Bone marrow (tissue), 2 donors: ENCODE results near the gene LGI2.

ENCODE experiments used
- DNase-seq, 2 donors: peaks; one replicate each; lab custom pipeline; 2025; lab: John Stamatoyannopoulos, UW

Gene LGI2

GRCh38 chr4:24995346-24995919 lies 35.3 kb downstream of the LGI2 start:
- DNase-seq = no peak

- DNase-seq = no peak
Observed at GRCh38 chr4:24993551-24994080, 37.1 kb downstream of the LGI2 start.

DNA sequence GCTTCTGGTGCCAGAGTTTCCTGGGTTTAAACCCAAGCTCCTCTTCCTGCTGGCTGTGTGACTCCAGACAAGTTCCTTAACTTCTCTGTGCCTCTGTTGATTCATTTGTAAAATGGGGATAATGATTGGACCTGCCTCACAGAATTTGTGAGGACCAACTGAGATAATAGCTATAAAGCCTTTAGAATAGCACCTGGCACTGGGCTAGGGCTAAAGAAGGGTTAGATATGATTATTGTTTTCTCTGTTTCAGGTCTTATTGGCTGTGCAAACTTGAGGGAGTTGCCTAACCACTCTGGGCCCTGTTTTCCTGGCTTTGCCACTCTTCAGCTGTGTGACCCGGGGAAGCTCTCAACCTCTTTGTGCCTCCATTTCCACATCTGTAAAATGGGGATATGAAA lies 37.8 kb downstream of the LGI2 start:
- DNase-seq = no peak

GRCh38 chr4:24991015-24991414 lies 39.7 kb downstream of the LGI2 start:
- no peak for DNase-seq

GRCh38 chr4:24989327-24989726 lies 41.4 kb downstream of the LGI2 start:
- DNase-seq = no peak

DNA sequence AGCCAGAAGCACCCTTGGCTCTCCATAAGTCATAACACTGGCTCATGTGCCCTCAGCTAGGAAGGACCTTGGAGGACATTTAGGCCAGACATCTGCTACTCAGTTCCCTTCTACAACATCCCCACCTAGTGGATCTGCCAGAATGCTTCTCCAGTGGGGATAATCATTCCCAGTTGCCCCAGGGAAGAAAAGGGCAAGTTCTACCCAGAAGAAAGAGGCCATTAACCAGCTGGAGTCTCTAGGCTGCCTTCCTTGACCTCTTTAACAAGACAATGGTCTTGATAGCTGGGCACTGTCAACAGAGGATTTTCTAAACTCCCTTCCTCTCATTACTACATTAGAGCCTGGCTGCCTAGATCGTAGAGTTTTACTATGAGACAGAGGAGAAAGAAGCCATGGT lies 42.0 kb downstream of the LGI2 start:
- peak in 1 of 2 donors; percentile 15 for DNase-seq

DNA sequence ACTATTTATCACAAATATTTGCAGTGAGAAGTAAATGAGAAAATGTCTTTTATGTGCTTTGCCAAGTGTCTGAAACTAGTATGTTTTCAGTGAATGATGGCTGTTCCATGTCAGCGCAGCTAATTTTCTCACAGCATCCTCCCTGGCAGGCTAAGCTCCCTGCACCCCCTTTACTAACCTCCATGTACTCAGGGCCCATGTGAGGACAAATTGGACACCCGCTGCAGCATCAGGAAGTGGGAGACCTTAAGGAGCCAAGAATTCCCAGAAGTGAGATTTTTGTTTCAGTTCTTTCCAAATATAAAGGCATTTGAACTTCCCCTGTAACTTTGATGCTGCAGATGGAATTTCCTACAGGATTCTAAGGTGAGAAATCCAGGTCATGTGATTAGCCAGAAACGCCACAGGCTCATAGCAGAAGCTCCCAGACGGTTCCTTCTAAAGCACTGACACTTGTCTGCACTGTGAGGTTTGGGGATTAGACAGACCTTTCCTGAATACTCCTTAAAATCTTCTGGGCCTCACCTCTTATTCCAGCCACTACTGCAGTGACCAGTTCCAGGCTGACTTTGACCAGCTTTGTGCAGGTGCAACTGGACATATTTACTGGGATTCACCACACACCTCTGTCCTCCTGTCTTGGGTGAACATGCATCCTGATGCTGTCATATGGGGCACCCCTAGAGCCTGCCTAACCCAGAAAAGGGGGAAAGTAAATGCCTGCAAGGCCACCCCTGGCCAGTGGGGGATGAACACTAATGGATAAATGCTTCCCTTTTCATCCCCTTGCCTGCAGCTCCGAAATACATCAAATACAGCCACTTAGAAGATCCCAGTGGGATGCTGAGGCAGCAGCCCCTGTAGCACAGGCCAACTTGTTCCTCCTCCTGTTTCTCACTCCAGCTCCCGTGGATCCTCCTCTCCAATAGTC lies 45.9 kb downstream of the LGI2 start:
- DNase-seq = no peak

GRCh38 chr4:24980740-24981139 lies 50.0 kb downstream of the LGI2 start:
- DNase-seq = no peak

- DNase-seq = peak in 1 of 2 donors; percentile 13
Observed at GRCh38 chr4:24980064-24980690, 50.6 kb downstream of the LGI2 start.

- DNase-seq = peak in 1 of 2 donors; percentile 61
Observed at GRCh38 chr4:24979554-24979953, 51.2 kb downstream of the LGI2 start.

DNA sequence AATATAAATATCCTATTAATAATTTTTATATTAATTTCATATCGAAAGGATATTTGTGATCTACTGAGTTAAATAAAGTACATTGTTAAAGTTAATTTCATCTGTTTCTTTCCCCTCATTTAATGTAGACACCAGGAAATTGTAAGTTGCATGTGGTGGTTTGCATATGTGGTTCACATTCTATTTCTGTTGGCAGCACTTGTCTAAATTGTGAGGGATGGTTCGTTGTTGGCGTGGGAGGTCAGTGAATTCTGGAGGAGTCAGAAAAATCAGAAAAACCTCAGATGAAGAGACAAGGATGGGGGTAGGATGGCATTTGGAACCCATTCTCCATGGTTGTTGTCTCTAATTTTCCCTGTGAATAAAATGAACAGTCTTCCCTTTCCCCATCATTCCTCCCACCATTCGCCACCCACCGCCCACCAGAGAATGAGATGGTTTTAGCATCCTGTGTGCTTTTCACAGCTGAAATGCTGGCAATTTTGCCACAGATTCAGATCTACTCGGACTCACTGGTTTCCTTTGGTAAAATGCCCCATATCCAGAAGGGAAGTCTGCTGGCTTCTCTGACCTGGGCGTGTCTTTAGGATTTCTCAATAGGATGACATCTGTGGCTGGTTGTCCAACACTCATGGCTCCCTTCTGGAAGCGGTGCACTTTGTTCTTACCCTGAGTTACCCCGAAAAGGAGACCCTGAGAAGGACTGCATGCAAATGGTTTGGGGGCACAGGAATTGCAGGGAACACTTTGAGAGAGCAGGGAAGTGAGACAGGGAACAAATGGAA lies 52.3 kb downstream of the LGI2 start:
- no peak for DNase-seq

- DNase-seq = peak in 1 of 2 donors; percentile 43
Observed at GRCh38 chr4:24975510-24975909, 55.2 kb downstream of the LGI2 start.

GRCh38 chr4:24973747-24974601 lies 56.8 kb downstream of the LGI2 start:
- no peak for DNase-seq

GRCh38 chr4:24973404-24973746 lies 57.4 kb downstream of the LGI2 start:
- DNase-seq = no peak

DNA sequence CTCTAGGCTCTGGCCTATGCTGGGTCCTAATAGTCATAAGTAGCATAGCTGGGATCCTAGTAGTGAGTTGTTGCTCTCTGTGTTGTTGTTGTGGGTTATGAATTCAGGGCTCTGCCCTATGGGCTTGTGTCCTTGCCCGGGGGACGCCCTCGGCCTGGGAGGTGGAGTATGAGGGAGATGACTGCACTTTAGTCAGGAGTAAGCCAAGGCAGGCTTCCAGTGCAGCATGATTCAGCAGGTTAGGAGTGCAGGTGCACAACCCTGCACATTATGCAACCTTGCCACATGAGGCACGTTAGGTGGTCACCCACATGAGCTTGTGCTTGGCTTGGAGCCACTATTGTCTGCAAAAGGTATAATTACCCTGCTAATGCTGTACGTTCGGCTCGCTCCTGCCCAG lies 59.6 kb downstream of the LGI2 start:
- no peak for DNase-seq

GRCh38 chr4:24970635-24971034 lies 60.1 kb downstream of the LGI2 start:
- no peak for DNase-seq

GRCh38 chr4:24970191-24970590 lies 60.6 kb downstream of the LGI2 start:
- no peak for DNase-seq

DNA sequence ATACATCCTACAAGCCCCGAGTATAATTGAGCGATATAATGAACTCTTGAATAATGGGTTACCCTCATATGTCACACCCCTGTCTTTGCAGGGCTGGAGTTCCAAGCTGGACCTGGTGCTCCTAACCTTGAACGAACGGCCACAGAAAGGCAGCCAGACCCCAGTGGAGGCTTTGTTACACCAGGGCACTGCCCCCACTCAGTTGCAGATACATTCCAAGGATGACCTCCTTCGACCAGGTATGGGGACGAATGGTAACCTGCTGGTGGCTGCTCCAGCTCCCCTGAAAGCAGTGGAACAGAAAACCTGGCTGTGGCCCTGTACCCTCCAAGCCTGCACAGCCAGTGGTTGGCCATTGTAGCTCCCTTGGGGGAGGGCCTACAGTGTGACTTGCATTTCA lies 61.3 kb downstream of the LGI2 start:
- no peak for DNase-seq

DNA sequence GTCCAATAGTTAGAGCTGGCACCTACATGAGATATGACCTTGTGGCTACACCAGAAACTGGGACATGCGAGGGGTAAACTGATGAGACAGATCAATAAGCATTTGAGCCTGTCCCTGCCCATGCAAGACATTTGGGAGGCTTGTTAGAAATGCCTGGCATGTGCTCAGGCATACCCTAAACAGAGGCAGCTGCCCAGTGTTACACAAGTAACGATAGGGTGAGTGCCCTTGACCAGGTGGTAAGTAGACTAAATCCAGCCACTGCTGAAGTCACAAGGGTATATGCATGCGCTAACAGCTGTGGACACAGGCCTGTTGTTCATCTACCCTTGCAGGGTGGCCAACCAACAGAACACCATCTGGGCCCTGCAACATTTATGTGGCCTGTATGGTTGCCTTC lies 61.8 kb downstream of the LGI2 start:
- DNase-seq = no peak

GRCh38 chr4:24968278-24968677 lies 62.5 kb downstream of the LGI2 start:
- no peak for DNase-seq

DNA sequence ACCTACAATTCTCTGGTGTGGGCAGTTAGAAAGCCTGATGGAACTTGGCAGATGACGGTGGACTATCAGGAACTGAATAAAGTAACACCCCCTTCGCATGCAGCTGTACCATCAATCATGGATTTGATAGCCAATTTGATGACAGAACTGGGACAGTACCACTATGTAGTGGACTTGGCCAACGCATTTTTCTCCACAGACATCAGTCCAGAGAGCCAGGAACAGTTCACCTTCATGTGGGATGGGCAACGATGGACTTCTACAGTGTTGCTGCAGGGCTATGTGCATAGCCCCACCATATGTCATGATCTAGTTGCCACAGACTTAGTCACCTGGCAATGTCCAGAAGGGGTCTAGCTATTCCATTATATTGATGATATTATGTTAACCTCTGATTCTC lies 63.4 kb downstream of the LGI2 start:
- DNase-seq = no peak
